Measurements from ENCODE around the gene MYH10.
"Not testable (repeated sequence)": the region's sequence is repeated elsewhere in the genome, so short reads cannot be mapped to it uniquely, and the experiment has no call there.

Gene MYH10

GRCh38 chr17:8630227-8630801, at the start of gene MYH10:
MYH10 (minus strand) TSS chr17:8630725; CDS start chr17:8623246, 7,479 bp downstream.
- DNase-seq: no peak

- no peak for DNase-seq
Measured at GRCh38 chr17:8679126-8679525, 48.6 kb upstream of the MYH10 start.

GRCh38 chr17:8675306-8675705, 44.8 kb upstream of the MYH10 start:
- no peak for DNase-seq

GRCh38 chr17:8674344-8675305, 44.1 kb upstream of the MYH10 start:
- DNase-seq: no peak

GRCh38 chr17:8673612-8674011, 43.1 kb upstream of the MYH10 start:
- no peak for DNase-seq

- DNase-seq: no peak
Measured at GRCh38 chr17:8672326-8672725, 41.8 kb upstream of the MYH10 start.

GRCh38 chr17:8670421-8670820, 39.9 kb upstream of the MYH10 start:
- no peak for DNase-seq

- DNase-seq: no peak
Measured at GRCh38 chr17:8668176-8668740, 37.7 kb upstream of the MYH10 start.

GRCh38 chr17:8667421-8667820, 36.9 kb upstream of the MYH10 start:
- no peak for DNase-seq

GRCh38 chr17:8665684-8666083, 35.2 kb upstream of the MYH10 start:
- DNase-seq: no peak

- no peak for DNase-seq
Measured at GRCh38 chr17:8664456-8665126, 34.1 kb upstream of the MYH10 start.

GRCh38 chr17:8662973-8663372, 32.4 kb upstream of the MYH10 start:
- no peak for DNase-seq

- no peak for DNase-seq
Measured at GRCh38 chr17:8662076-8662831, 31.7 kb upstream of the MYH10 start.

- DNase-seq: not testable (repeated sequence)
Measured at GRCh38 chr17:8660709-8661108, 30.2 kb upstream of the MYH10 start.

GRCh38 chr17:8659758-8660410, 29.4 kb upstream of the MYH10 start:
- no peak for DNase-seq

GRCh38 chr17:8658810-8659209, 28.3 kb upstream of the MYH10 start:
- no peak for DNase-seq

- DNase-seq: no peak
Measured at GRCh38 chr17:8656693-8657092, 26.2 kb upstream of the MYH10 start.

GRCh38 chr17:8654822-8655221, 24.3 kb upstream of the MYH10 start:
- no peak for DNase-seq

- DNase-seq: no peak
Measured at GRCh38 chr17:8651013-8651412, 20.5 kb upstream of the MYH10 start.

- no peak for DNase-seq
Measured at GRCh38 chr17:8650119-8650499, 19.6 kb upstream of the MYH10 start.

GRCh38 chr17:8649157-8650118, 18.9 kb upstream of the MYH10 start:
- DNase-seq: no peak

All from stimulated activated CD4-positive, alpha-beta T cell treated with anti-CD3 and anti-CD28 coated beads, Interleukin-2, amount 100 ng/mL, for 24 hours (primary cell).